Measurements from ENCODE around the gene EPAS1.

GRCh38 chr2:46367286-46367685, 70.1 kb downstream of the EPAS1 start:
- TF ChIP-seq POLR2A (IDR thresholded peaks at IDR 0.05): no peak
- TF ChIP-seq, protein P1, sequence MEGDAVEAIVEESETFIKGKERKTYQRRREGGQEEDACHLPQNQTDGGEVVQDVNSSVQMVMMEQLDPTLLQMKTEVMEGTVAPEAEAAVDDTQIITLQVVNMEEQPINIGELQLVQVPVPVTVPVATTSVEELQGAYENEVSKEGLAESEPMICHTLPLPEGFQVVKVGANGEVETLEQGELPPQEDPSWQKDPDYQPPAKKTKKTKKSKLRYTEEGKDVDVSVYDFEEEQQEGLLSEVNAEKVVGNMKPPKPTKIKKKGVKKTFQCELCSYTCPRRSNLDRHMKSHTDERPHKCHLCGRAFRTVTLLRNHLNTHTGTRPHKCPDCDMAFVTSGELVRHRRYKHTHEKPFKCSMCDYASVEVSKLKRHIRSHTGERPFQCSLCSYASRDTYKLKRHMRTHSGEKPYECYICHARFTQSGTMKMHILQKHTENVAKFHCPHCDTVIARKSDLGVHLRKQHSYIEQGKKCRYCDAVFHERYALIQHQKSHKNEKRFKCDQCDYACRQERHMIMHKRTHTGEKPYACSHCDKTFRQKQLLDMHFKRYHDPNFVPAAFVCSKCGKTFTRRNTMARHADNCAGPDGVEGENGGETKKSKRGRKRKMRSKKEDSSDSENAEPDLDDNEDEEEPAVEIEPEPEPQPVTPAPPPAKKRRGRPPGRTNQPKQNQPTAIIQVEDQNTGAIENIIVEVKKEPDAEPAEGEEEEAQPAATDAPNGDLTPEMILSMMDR (IDR thresholded peaks at IDR 0.05): no peak

All from uterus (tissue), 2 donors.